Trophoblast cell (in vitro differentiated cells and primary cell): ENCODE results near the gene MMS19.
A peak's percentile ranks its signal among the peaks of the same experiment; 100 is the strongest.

ENCODE experiments used
- DNase-seq, 2 donors: peaks; one replicate each; pipeline ENCODE4 v3.0.0-alpha.2; 2016
- H2AFZ ChIP-seq: 2 replicates; pipeline ENCODE4 v1.6.1; 2013; ENCODE audit warnings: low read length, moderate library complexity, mild to moderate bottlenecking; ENCODE audit not compliant: insufficient read depth, poor library complexity
- H2AK5ac ChIP-seq: 2 replicates; pipeline ENCODE4 v1.6.1; 2013; ENCODE audit warnings: mild to moderate bottlenecking, low read length
- H2BK120ac ChIP-seq: 2 replicates; pipeline ENCODE4 v1.6.1; 2013; ENCODE audit warnings: low read length, mild to moderate bottlenecking, moderate library complexity; ENCODE audit not compliant: insufficient read depth, poor library complexity
- H2BK12ac ChIP-seq: 2 replicates; pipeline ENCODE4 v1.6.1; 2013; ENCODE audit warnings: mild to moderate bottlenecking, low read length, moderate library complexity
- H2BK5ac ChIP-seq: 2 replicates; pipeline ENCODE4 v1.6.1; 2013; ENCODE audit warnings: low read length, low read depth, moderate library complexity, mild to moderate bottlenecking; ENCODE audit not compliant: poor library complexity
- H3K14ac ChIP-seq: 2 replicates; pipeline ENCODE4 v1.6.1; 2013; ENCODE audit warnings: mild to moderate bottlenecking, low read length
- H3K18ac ChIP-seq: 2 replicates; pipeline ENCODE4 v1.6.1; 2013; ENCODE audit warnings: mild to moderate bottlenecking, low read length
- H3K23ac ChIP-seq: 2 replicates; pipeline ENCODE4 v1.6.1; 2013; ENCODE audit warnings: low read length
- H3K27ac ChIP-seq: 2 replicates; pipeline ENCODE4 v1.5.1; 2013; ENCODE audit warnings: low read depth, mild to moderate bottlenecking, inconsistent platforms, low read length, moderate library complexity
- H3K27me3 ChIP-seq: 2 replicates; pipeline ENCODE4 v1.6.1; 2013; ENCODE audit warnings: inconsistent platforms, mild to moderate bottlenecking, low read length, moderate library complexity; ENCODE audit not compliant: insufficient read depth
- H3K36me3 ChIP-seq, 2 experiments: 1 replicate in 1 of 2; 2 replicates in 1 of 2; pipeline ENCODE4 v1.6.1; 2013; ENCODE audit warnings: low read length in 2 of 2, mild to moderate bottlenecking in 2 of 2, moderate library complexity in 1 of 2; ENCODE audit not compliant: insufficient read depth in 2 of 2, control insufficient read depth in 1 of 2
- H3K4ac ChIP-seq: 2 replicates; pipeline ENCODE4 v1.6.1; 2013; ENCODE audit warnings: low read depth, mild to moderate bottlenecking, low read length, moderate library complexity
- H3K4me1 ChIP-seq, 2 experiments: 1 replicate in 1 of 2; 2 replicates in 1 of 2; pipeline ENCODE4 v1.6.1; 2013; ENCODE audit warnings: low read length in 2 of 2, mild to moderate bottlenecking in 2 of 2, moderate library complexity in 1 of 2; ENCODE audit not compliant: insufficient read depth in 2 of 2, control insufficient read depth in 1 of 2
- H3K4me2 ChIP-seq: 2 replicates; pipeline ENCODE4 v1.6.1; 2013; ENCODE audit warnings: inconsistent platforms, mild to moderate bottlenecking, low read length, moderate library complexity
- H3K4me3 ChIP-seq: 2 replicates; pipeline ENCODE4 v1.5.1; 2013; ENCODE audit warnings: mild to moderate bottlenecking, low read depth, low read length, inconsistent platforms
- H3K79me1 ChIP-seq: one replicate; pipeline ENCODE4 v1.6.1; 2013; ENCODE audit warnings: low read length
- H3K79me2 ChIP-seq: 2 replicates; pipeline ENCODE4 v1.6.1; 2013; ENCODE audit warnings: low read length, mild to moderate bottlenecking; ENCODE audit not compliant: control insufficient read depth, insufficient read depth, poor library complexity
- H3K9ac ChIP-seq: 2 replicates; pipeline ENCODE4 v1.6.1; 2013; ENCODE audit warnings: mild to moderate bottlenecking, low read length
- H3K9me3 ChIP-seq: 2 replicates; pipeline ENCODE4 v1.6.1; 2013; ENCODE audit warnings: low read depth, mild to moderate bottlenecking, control low read depth, inconsistent platforms, low read length; ENCODE audit not compliant: insufficient read depth
- H4K12ac ChIP-seq: 2 replicates; pipeline ENCODE4 v1.6.1; 2013; ENCODE audit warnings: low read depth, mild to moderate bottlenecking, low read length, moderate library complexity
- H4K8ac ChIP-seq: 2 replicates; pipeline ENCODE4 v1.6.1; 2013; ENCODE audit warnings: low read depth, mild to moderate bottlenecking, low read length, moderate library complexity
- H4K91ac ChIP-seq: one replicate; pipeline ENCODE4 v1.6.1; 2013; ENCODE audit warnings: low read depth, mild to moderate bottlenecking, low read length, moderate library complexity
- WGBS: extraction: QIAGEN DNeasy Blood & Tissue Kit; methylation state at CpG from one replicate; pipeline ENCODE4 v1.1.7; 2013; ENCODE audit warnings: missing lambda C conversion rate; ENCODE audit not compliant: insufficient read length, insufficient coverage; ENCODE audit errors: extremely low coverage; 5-methylcytosine and 5-hydroxymethylcytosine counted together

MMS19 gene

GRCh38 chr10:97525086-97525485 is 26.9 kb upstream of the MMS19 start:
- no peaks in the 10 kb centered on the region for H3K4me1 ChIP-seq
- no peak overlapping the region for H2BK5ac ChIP-seq
- no CpG with 5 or more reads among the region's 5 CpGs for WGBS
- no peaks in the 10 kb centered on the region for H3K79me2 ChIP-seq
- H2BK12ac ChIP-seq: no peak overlapping the region
- no peak overlapping the region for H4K91ac ChIP-seq
- H2BK120ac ChIP-seq: no peak overlapping the region
- H4K12ac ChIP-seq: no peak overlapping the region
- H3K36me3 ChIP-seq: no peaks in the 10 kb centered on the region
- no peak for DNase-seq
- H3K14ac ChIP-seq: no peak overlapping the region
- H3K27me3 ChIP-seq: no peaks in the 10 kb centered on the region
- no peak overlapping the region for H4K8ac ChIP-seq
- no peak overlapping the region for H3K27ac ChIP-seq
- no peak overlapping the region for H3K18ac ChIP-seq
- H3K4me3 ChIP-seq: no peak overlapping the region
- H3K9me3 ChIP-seq: peaks cover 1% of the 10 kb centered on the region
- no peak overlapping the region for H3K4ac ChIP-seq
- no peak overlapping the region for H3K4me2 ChIP-seq
- no peak overlapping the region for H3K23ac ChIP-seq
- H3K9ac ChIP-seq: no peak overlapping the region
- H3K79me1 ChIP-seq: no peaks in the 10 kb centered on the region
- H2AK5ac ChIP-seq: no peak overlapping the region
- H2AFZ ChIP-seq: no peak overlapping the region

- no peak overlapping the region for H2BK120ac ChIP-seq
- no peak overlapping the region for H3K4me2 ChIP-seq
- H3K79me1 ChIP-seq: no peaks in the 10 kb centered on the region
- H4K91ac ChIP-seq: no peak overlapping the region
- WGBS: no CpG with 5 or more reads among the region's 8 CpGs
- H3K4me1 ChIP-seq: peaks cover 7% of the 10 kb centered on the region in 2 experiments
- no peaks in the 10 kb centered on the region for H3K79me2 ChIP-seq
- no peak overlapping the region for H2AFZ ChIP-seq
- no peaks in the 10 kb centered on the region for H3K9me3 ChIP-seq
- H2AK5ac ChIP-seq: no peak overlapping the region
- no peaks in the 10 kb centered on the region for H3K36me3 ChIP-seq
- no peak overlapping the region for H4K8ac ChIP-seq
- no peak overlapping the region for H2BK12ac ChIP-seq
- no peak overlapping the region for H4K12ac ChIP-seq
- H3K27me3 ChIP-seq: no peaks in the 10 kb centered on the region
- no peak overlapping the region for H3K4me3 ChIP-seq
- no peak overlapping the region for H3K18ac ChIP-seq
- DNase-seq: no peak
- no peak overlapping the region for H3K4ac ChIP-seq
- no peak overlapping the region for H3K14ac ChIP-seq
- H2BK5ac ChIP-seq: no peak overlapping the region
- H3K27ac ChIP-seq: no peak overlapping the region
- H3K9ac ChIP-seq: no peak overlapping the region
- no peak overlapping the region for H3K23ac ChIP-seq
Observed at GRCh38 chr10:97522937-97523336, 24.7 kb upstream of the MMS19 start.

- Histone ChIP-seq H2AK5ac (no peak overlapping the region), H3K9me3 (no peaks in the 10 kb centered on the region), H2BK12ac (no peak overlapping the region), H4K8ac (no peak overlapping the region), H2BK5ac (no peak overlapping the region), H3K36me3 (no peaks in the 10 kb centered on the region), H3K18ac (peak overlapping the region; percentile 11), H2AFZ (no peak overlapping the region), H2BK120ac (no peak overlapping the region), H3K27ac (no peak overlapping the region), H3K4ac (no peak overlapping the region), H3K9ac (no peak overlapping the region), H4K12ac (no peak overlapping the region), H3K79me2 (no peaks in the 10 kb centered on the region), H3K27me3 (no peaks in the 10 kb centered on the region), H3K23ac (no peak overlapping the region), H3K4me1 (peaks cover 8 to 11% of the 10 kb centered on the region in 2 experiments), H3K14ac (no peak overlapping the region), H3K4me2 (no peak overlapping the region), H3K79me1 (no peaks in the 10 kb centered on the region), H3K4me3 (no peak overlapping the region), H4K91ac (no peak overlapping the region)
- DNase-seq: no peak
- no CpG with 5 or more reads among the region's 6 CpGs for WGBS
Observed at GRCh38 chr10:97522071-97522470, 23.8 kb upstream of the MMS19 start.

- Histone ChIP-seq H3K27ac (no peak overlapping the region), H3K79me1 (no peaks in the 10 kb centered on the region), H4K8ac (no peak overlapping the region), H3K79me2 (no peaks in the 10 kb centered on the region), H3K4me3 (no peak overlapping the region), H2AFZ (no peak overlapping the region), H3K23ac (no peak overlapping the region), H2BK12ac (no peak overlapping the region), H3K4me2 (no peak overlapping the region), H2AK5ac (no peak overlapping the region), H3K4ac (no peak overlapping the region), H3K36me3 (no peaks in the 10 kb centered on the region), H2BK5ac (no peak overlapping the region), H3K18ac (no peak overlapping the region), H2BK120ac (no peak overlapping the region), H3K4me1 (peaks cover 8 to 11% of the 10 kb centered on the region in 2 experiments), H3K9me3 (no peaks in the 10 kb centered on the region), H3K14ac (no peak overlapping the region), H4K91ac (no peak overlapping the region), H4K12ac (no peak overlapping the region), H3K9ac (no peak overlapping the region), H3K27me3 (no peaks in the 10 kb centered on the region)
- no CpG with 5 or more reads among the region's 11 CpGs for WGBS
- no peak for DNase-seq
Observed at GRCh38 chr10:97520978-97521761, 22.9 kb upstream of the MMS19 start.
